Fibroblast of lung (primary cell): Measurements from ENCODE around the gene TUBGCP2. TPM values are rescaled to one million over a fixed set of nuclear protein-coding genes. Genes with fewer than 3 reads are reported as not detected.

Experiments
- DNase-seq, 2 donors: peaks; one replicate each; pipeline versions ENCODE4 v3.0.0 to v3.0.0-alpha.2; 2010; ENCODE audit warnings: low read depth in 2 of 2
- H2AFZ ChIP-seq: 2 replicates; pipeline ENCODE4 v1.5.1; 2012; ENCODE audit warnings: low read length, control low read depth, inconsistent platforms
- H3K27ac ChIP-seq: 2 replicates; pipeline ENCODE4 v1.5.1; 2011; ENCODE audit warnings: low read length, control low read depth; ENCODE audit not compliant: insufficient read depth
- H3K27me3 ChIP-seq: 2 replicates; pipeline ENCODE4 v1.5.1; 2011; ENCODE audit warnings: mild to moderate bottlenecking, low read length; ENCODE audit not compliant: control insufficient read depth, insufficient read depth
- H3K36me3 ChIP-seq: 2 replicates; pipeline ENCODE4 v1.5.1; 2011; ENCODE audit warnings: low read length; ENCODE audit not compliant: control insufficient read depth, insufficient read depth
- H3K4me1 ChIP-seq: 2 replicates; pipeline ENCODE4 v1.5.1; 2011; ENCODE audit warnings: low read length; ENCODE audit not compliant: control insufficient read depth, insufficient read depth; ENCODE audit errors: extremely low read depth
- H3K4me2 ChIP-seq: 2 replicates; pipeline ENCODE4 v1.5.1; 2011; ENCODE audit warnings: low read length, control low read depth; ENCODE audit not compliant: insufficient read depth; ENCODE audit errors: extremely low read depth
- H3K4me3 ChIP-seq, 4 experiments: fragments of 200-600 bp in 1 of 4; sonication (generic) in 1 of 4; replicated peaks in 1 of 4; 2 replicates each; pipeline ENCODE4 v1.5.1; 2011 to 2016; ENCODE audit warnings: low read length in 4 of 4, low read depth in 3 of 4, mild to moderate bottlenecking in 3 of 4, control low read depth in 2 of 4, inconsistent platforms in 1 of 4, mixed read lengths in 1 of 4; ENCODE audit not compliant: insufficient read depth in 1 of 4; ENCODE audit errors: control extremely low read depth in 1 of 4
- H3K79me2 ChIP-seq: 2 replicates; pipeline ENCODE4 v1.5.1; 2012; ENCODE audit warnings: mild to moderate bottlenecking, low read length, inconsistent platforms; ENCODE audit not compliant: control insufficient read depth, insufficient read depth
- H3K9ac ChIP-seq: 2 replicates; pipeline ENCODE4 v1.5.1; 2011; ENCODE audit warnings: mild to moderate bottlenecking, low read length, control low read depth; ENCODE audit not compliant: insufficient read depth
- H3K9me3 ChIP-seq: 2 replicates; pipeline ENCODE4 v1.5.1; 2012; ENCODE audit warnings: low read depth, low read length; ENCODE audit not compliant: control insufficient read depth, insufficient read depth
- H4K20me1 ChIP-seq: 2 replicates; pipeline ENCODE4 v1.5.1; 2011; ENCODE audit warnings: low read length; ENCODE audit not compliant: control insufficient read depth, insufficient read depth; ENCODE audit errors: extremely low read depth
- CTCF ChIP-seq, 2 donors: IDR thresholded peaks in 1 of 2; conservative IDR thresholded peaks in 1 of 2; 1 replicate in 1 of 2; 2 replicates in 1 of 2; pipeline ENCODE4 v1.5.1; 2011 to 2012; ENCODE audit warnings: low read length in 2 of 2, control low read depth in 1 of 2, inconsistent platforms in 1 of 2, low read depth in 1 of 2, mild to moderate bottlenecking in 1 of 2
- EZH2 ChIP-seq: IDR thresholded peaks from 2 replicates; pipeline ENCODE4 v1.5.1; 2012; ENCODE audit warnings: low read length, control low read depth, mild to moderate bottlenecking; ENCODE audit errors: missing control alignments
- polyA plus RNA-seq, 2 donors: library from polyadenylated mRNA; depleted of rRNA in 1 of 2; stranded (reverse) in 1 of 2; unstranded in 1 of 2; fragments of >200 nt; gene quantifications; 2 replicates each; pipeline ENCODE4 v1.2.1, GENCODE V29; 2011 to 2012; ENCODE audit warnings: missing spikeins in 1 of 2
- total RNA-seq: library from RNA; depleted of rRNA; stranded (reverse); fragments of >200 nt; gene quantifications from 2 replicates; pipeline ENCODE4 v1.2.1, GENCODE V29; 2014

TUBGCP2 gene
- total and polyA plus RNA-seq, 2 donors (not counting 1 experiment from before 2014, with no cell fraction given): 31.0 to 60.8 TPM

GRCh38 chr10:133332936-133333699 lies 24.4 kb upstream of the TUBGCP2 start:
- Histone ChIP-seq H3K79me2 (no peaks in the 10 kb centered on the region), H3K4me3 (no peak overlapping the region), H2AFZ (no peak overlapping the region), H3K36me3 (no peaks in the 10 kb centered on the region), H3K9ac (no peak overlapping the region), H4K20me1 (no peaks in the 10 kb centered on the region), H3K9me3 (no peaks in the 10 kb centered on the region), H3K27me3 (peaks cover 37% of the 10 kb centered on the region), H3K27ac (no peak overlapping the region), H3K4me2 (no peak overlapping the region), H3K4me1 (peaks cover 2% of the 10 kb centered on the region)
- TF ChIP-seq EZH2 (no peak), CTCF (conservative IDR thresholded peaks at IDR 0.05 in 1 of 2, IDR thresholded peaks at IDR 0.05 in 1 of 2; ENCODE audit: low read depth in 1 of 2, low read length in 2 of 2) (no peak)
- no peak for DNase-seq

- TF ChIP-seq CTCF (conservative IDR thresholded peaks at IDR 0.05 in 1 of 2, IDR thresholded peaks at IDR 0.05 in 1 of 2; ENCODE audit: low read depth in 1 of 2, low read length in 2 of 2): peak; percentile 78 to 83
- TF ChIP-seq EZH2: no peak
- Histone ChIP-seq H3K4me1 (peaks cover 9% of the 10 kb centered on the region), H3K4me2 (peak overlapping the region; percentile 81), H3K27me3 (peaks cover 28% of the 10 kb centered on the region), H3K79me2 (no peaks in the 10 kb centered on the region), H3K36me3 (no peaks in the 10 kb centered on the region), H2AFZ (no peak overlapping the region), H4K20me1 (no peaks in the 10 kb centered on the region), H3K27ac (no peak overlapping the region), H3K9me3 (no peaks in the 10 kb centered on the region), H3K4me3 (peak overlapping the region in 2 of 4 experiments; percentile 10 to 39), H3K9ac (peak overlapping the region; percentile 2)
- peak; percentile 79 to 84 for DNase-seq
Measured at GRCh38 chr10:133329491-133330202, 21.0 kb upstream of the TUBGCP2 start.
